ENCODE results near the gene SFN.

The SFN gene

GRCh38 chr1:26907071-26907917 is 44.3 kb downstream of the SFN start:
- no peak for DNase-seq (ENCODE audit: low spot score)
- no peak overlapping the region for H3K4me3 ChIP-seq
- H3K27ac ChIP-seq, result no peak overlapping the region
- no peak for TF ChIP-seq CTCF (IDR thresholded peaks at IDR 0.05)

- no peak for DNase-seq (ENCODE audit: low spot score)
- H3K4me3 ChIP-seq, result no peak overlapping the region
- H3K27ac ChIP-seq, result no peak overlapping the region
- TF ChIP-seq CTCF (IDR thresholded peaks at IDR 0.05), result no peak
These were observed 47.0 kb downstream of the SFN start for GRCh38 chr1:26909951-26910342.

GRCh38 chr1:26910343-26911160 is 47.6 kb downstream of the SFN start:
- DNase-seq (ENCODE audit: low spot score), result no peak
- Histone ChIP-seq H3K27ac (no peak overlapping the region), H3K4me3 (no peak overlapping the region)
- no peak for TF ChIP-seq CTCF (IDR thresholded peaks at IDR 0.05)

GRCh38 chr1:26911399-26912146 is 48.6 kb downstream of the SFN start:
- DNase-seq (ENCODE audit: low spot score), result no peak
- H3K27ac ChIP-seq, result no peak overlapping the region
- TF ChIP-seq CTCF (IDR thresholded peaks at IDR 0.05), result no peak
- H3K4me3 ChIP-seq, result no peak overlapping the region

- TF ChIP-seq CTCF (IDR thresholded peaks at IDR 0.05), result no peak
- no peak for DNase-seq (ENCODE audit: low spot score)
- Histone ChIP-seq H3K4me3 (no peak overlapping the region), H3K27ac (no peak overlapping the region)
These were observed 49.2 kb downstream of the SFN start for GRCh38 chr1:26912147-26912490.

- Histone ChIP-seq H3K27ac (no peak overlapping the region), H3K4me3 (no peak overlapping the region)
- no peak for TF ChIP-seq CTCF (IDR thresholded peaks at IDR 0.05)
- DNase-seq (ENCODE audit: low spot score), result no peak
These were observed 50.4 kb downstream of the SFN start for GRCh38 chr1:26913389-26913753.

Measured in coronary artery (tissue), 2 donors.